Measurements from ENCODE around the gene STARD10. TPM values are rescaled to one million over a fixed set of nuclear protein-coding genes. Genes with fewer than 3 reads are reported as not detected.

Gene STARD10
- total and polyA plus RNA-seq, 2 experiments from 2014 or later = 16.6 to 20.5 TPM

GRCh38 chr11:72798361-72798760 is 4.5 kb upstream of the STARD10 start:
- H3K27me3 Mint-ChIP-seq (ENCODE audit: insufficient read depth, low read depth, poor library complexity) = peaks cover 12% of the 10 kb centered on the region

More at GRCh38 chr11:72798361-72798760, 4.5 kb upstream of the STARD10 start:
- no peaks in the 10 kb centered on the region for H3K36me3 Mint-ChIP-seq (ENCODE audit: low read depth)
- H3K4me3 ChIP-seq = 0 out of 2 replicates have a peak overlapping the region, but pooled peaks have one; percentile 16
- ATAC-seq (peak; percentile 15), DNase-seq (ENCODE audit: low spot score) (peak; percentile 55)
- H3K4me1 Mint-ChIP-seq = peaks cover 21% of the 10 kb centered on the region
- no peaks in the 10 kb centered on the region for H3K79me2 ChIP-seq (replicated peaks; ENCODE audit: insufficient read depth)
- TF ChIP-seq POLR2AphosphoS5 (IDR thresholded peaks at IDR 0.05; ENCODE audit: low read depth) = no peak
- TF ChIP-seq CTCF (conservative IDR thresholded peaks at IDR 0.05; ENCODE audit: low read depth in 2 of 2) = no peak
- no peak for TF ChIP-seq STAT1 (IDR thresholded peaks at IDR 0.05; ENCODE audit: unreplicated experiment)
- no peak for TF ChIP-seq NANOG (IDR thresholded peaks at IDR 0.05; ENCODE audit: borderline replicate concordance)
- no peak for TF ChIP-seq REST (IDR thresholded peaks at IDR 0.05; ENCODE audit: unreplicated experiment)
- no peak for TF ChIP-seq ZNF331 (CRISPR knock-in tag; IDR thresholded peaks at IDR 0.05; ENCODE audit: low read depth)
- TF ChIP-seq ZNF462 (CRISPR knock-in tag; IDR thresholded peaks at IDR 0.05) = no peak
- no peak for TF ChIP-seq JUNB (IDR thresholded peaks at IDR 0.05; ENCODE audit: unreplicated experiment)
- TF ChIP-seq CREB1 (CRISPR knock-in tag; IDR thresholded peaks at IDR 0.05; ENCODE audit: low read depth) = no peak
- TF ChIP-seq EZH2 (IDR thresholded peaks at IDR 0.05; ENCODE audit: low read depth, unreplicated experiment) = no peak
- no peak for TF ChIP-seq ETS1 (IDR thresholded peaks at IDR 0.05)
- TF ChIP-seq ZNF114 (CRISPR knock-in tag; IDR thresholded peaks at IDR 0.05) = no peak
- TF ChIP-seq EZH2phosphoT487 (IDR thresholded peaks at IDR 0.05; ENCODE audit: unreplicated experiment) = no peak
- no peaks in the 10 kb centered on the region for H3K9me3 Mint-ChIP-seq
- H2AFZ ChIP-seq = peak overlapping the region; percentile 87
- H3K4me3 Mint-ChIP-seq = no peak overlapping the region; the same call in 2 of the 3 replicates
- peak overlapping the region; percentile 72 for H3K27ac Mint-ChIP-seq
- H3F3A ChIP-seq (replicated peaks; ENCODE audit: low read depth) = no peaks in the 10 kb centered on the region
- H3K27ac ChIP-seq (ENCODE audit: low read depth) = no peak overlapping the region
- peaks cover 13% of the 10 kb centered on the region for H3K4me1 ChIP-seq (ENCODE audit: insufficient read depth)
- no peaks in the 10 kb centered on the region for H3K27me3 ChIP-seq (ENCODE audit: insufficient read depth)
- H4K20me1 ChIP-seq (replicated peaks; ENCODE audit: insufficient read depth) = no peaks in the 10 kb centered on the region
- H3K9me2 ChIP-seq (ENCODE audit: insufficient read depth) = no peaks in the 10 kb centered on the region
- peak overlapping the region; percentile 45; the same call in 1 of the 2 replicates for H3K4me2 ChIP-seq
- H3K36me3 ChIP-seq (ENCODE audit: insufficient read depth) = no peaks in the 10 kb centered on the region

Measured in GM23338 (cell line).